Measurements from ENCODE around the gene OR5B17. TPM values are rescaled to one million over a fixed set of nuclear protein-coding genes. Genes with fewer than 3 reads are reported as not detected.

OR5B17 gene
- total and polyA plus RNA-seq, 10 of the 15 experiments (the other 5 are each of a cell fraction or from before 2014, with no cell fraction given) = not detected

- TF ChIP-seq CUX1 (IDR thresholded peaks at IDR 0.05; ENCODE audit: insufficient replicate concordance, low read depth, low read length) (no peak), GATAD2B (conservative IDR thresholded peaks at IDR 0.05; ENCODE audit: low read depth) (no peak), CHD2 (IDR thresholded peaks at IDR 0.05; ENCODE audit: borderline replicate concordance, low read depth, low read length) (no peak), EP300 (IDR thresholded peaks at IDR 0.05; ENCODE audit: borderline replicate concordance in 1 of 2, control insufficient read depth in 1 of 2, low read depth in 2 of 2, low read length in 2 of 2) (no peak), ASH2L (IDR thresholded peaks at IDR 0.05; ENCODE audit: borderline replicate concordance, low read depth) (no peak), CBX5 (IDR thresholded peaks at IDR 0.05; ENCODE audit: low read depth) (no peak), ZNF274 (IDR thresholded peaks at IDR 0.05; ENCODE audit: insufficient read depth, insufficient read length) (no peak), TCF3 (IDR thresholded peaks at IDR 0.05; ENCODE audit: borderline replicate concordance, insufficient read depth, low read depth, low read length) (no peak)
- TF ChIP-seq, protein P1, sequence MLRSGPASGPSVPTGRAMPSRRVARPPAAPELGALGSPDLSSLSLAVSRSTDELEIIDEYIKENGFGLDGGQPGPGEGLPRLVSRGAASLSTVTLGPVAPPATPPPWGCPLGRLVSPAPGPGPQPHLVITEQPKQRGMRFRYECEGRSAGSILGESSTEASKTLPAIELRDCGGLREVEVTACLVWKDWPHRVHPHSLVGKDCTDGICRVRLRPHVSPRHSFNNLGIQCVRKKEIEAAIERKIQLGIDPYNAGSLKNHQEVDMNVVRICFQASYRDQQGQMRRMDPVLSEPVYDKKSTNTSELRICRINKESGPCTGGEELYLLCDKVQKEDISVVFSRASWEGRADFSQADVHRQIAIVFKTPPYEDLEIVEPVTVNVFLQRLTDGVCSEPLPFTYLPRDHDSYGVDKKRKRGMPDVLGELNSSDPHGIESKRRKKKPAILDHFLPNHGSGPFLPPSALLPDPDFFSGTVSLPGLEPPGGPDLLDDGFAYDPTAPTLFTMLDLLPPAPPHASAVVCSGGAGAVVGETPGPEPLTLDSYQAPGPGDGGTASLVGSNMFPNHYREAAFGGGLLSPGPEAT (IDR thresholded peaks at IDR 0.05; ENCODE audit: low read depth) = no peak
These were observed 35.3 kb upstream of the OR5B17 start (continued) for GRCh38 chr11:58394195-58394594.

Data from GM12878 (cell line).